AG04449 (cell line): Measurements from ENCODE around the gene FAM227B.

Source experiments
- CTCF ChIA-PET: fragments of 350-600 bp; formaldehyde crosslinking; extraction: SDS; loops from one replicate; lab custom pipeline; 2021; ENCODE audit warnings: antibody characterized with exemption; lab: Yijun Ruan, JAX
- POLR2A ChIA-PET: fragments of 400-600, 350-600 bp; formaldehyde crosslinking; extraction: SDS; loops from one replicate; lab custom pipeline; 2020; ENCODE audit warnings: antibody characterized with exemption, inconsistent platforms; lab: Yijun Ruan, JAX
- DNase-seq: peaks from one replicate; pipeline ENCODE4 v3.0.0-alpha.2; 2010; ENCODE audit warnings: low read depth, low spot score
- H3K4me3 ChIP-seq: 2 replicates; pipeline ENCODE4 v1.5.1; 2011; ENCODE audit warnings: low read depth, mild to moderate bottlenecking, control low read depth, low read length
- CTCF ChIP-seq: IDR thresholded peaks from one replicate; pipeline ENCODE4 v1.5.1; 2011; ENCODE audit warnings: mild to moderate bottlenecking, moderate library complexity, low read length, control low read depth, inconsistent platforms; ENCODE audit not compliant: insufficient read depth; ENCODE audit errors: missing control alignments

Gene FAM227B

GRCh38 chr15:49300856-49301255 is 319.8 kb downstream of the FAM227B start:
- DNase-seq, result no peak
- TF ChIP-seq CTCF, result no peak
- POLR2A ChIA-PET, result no interaction called here
- no peak overlapping the region for H3K4me3 ChIP-seq
- CTCF ChIA-PET, result no interaction called here

GRCh38 chr15:49297584-49297983 is 323.0 kb downstream of the FAM227B start:
- TF ChIP-seq CTCF, result no peak
- ChIA-PET POLR2A (no interaction called here), CTCF (no interaction called here)
- no peak overlapping the region for H3K4me3 ChIP-seq
- DNase-seq, result no peak

GRCh38 chr15:49296258-49296657 is 324.4 kb downstream of the FAM227B start:
- no peak for DNase-seq
- POLR2A ChIA-PET, result no interaction called here
- CTCF ChIA-PET, result no interaction called here
- TF ChIP-seq CTCF, result no peak
- H3K4me3 ChIP-seq, result no peak overlapping the region

- CTCF ChIA-PET, result no interaction called here
- no peak for TF ChIP-seq CTCF
- no peak for DNase-seq
- no peak overlapping the region for H3K4me3 ChIP-seq
- POLR2A ChIA-PET, result no interaction called here
Measured at GRCh38 chr15:49293941-49294340, 326.7 kb downstream of the FAM227B start.

GRCh38 chr15:49290191-49290590 is 330.4 kb downstream of the FAM227B start:
- no peak for DNase-seq
- ChIA-PET POLR2A (no interaction called here), CTCF (no interaction called here)
- no peak for TF ChIP-seq CTCF
- H3K4me3 ChIP-seq, result no peak overlapping the region

- CTCF ChIA-PET, result interaction anchor here (0.5 to 1.4 kb wide), 2 partner anchors 12 to 630 kb away, joined by 3 to 4 read pairs; no protein-coding TSS in a partner anchor
- POLR2A ChIA-PET, result no interaction called here
- H3K4me3 ChIP-seq, result no peak overlapping the region
- no peak for TF ChIP-seq CTCF
- DNase-seq, result no peak
Measured at GRCh38 chr15:49288391-49288790, 332.2 kb downstream of the FAM227B start.
